ENCODE measurements around the gene ANTXR1.

ANTXR1 gene

DNA sequence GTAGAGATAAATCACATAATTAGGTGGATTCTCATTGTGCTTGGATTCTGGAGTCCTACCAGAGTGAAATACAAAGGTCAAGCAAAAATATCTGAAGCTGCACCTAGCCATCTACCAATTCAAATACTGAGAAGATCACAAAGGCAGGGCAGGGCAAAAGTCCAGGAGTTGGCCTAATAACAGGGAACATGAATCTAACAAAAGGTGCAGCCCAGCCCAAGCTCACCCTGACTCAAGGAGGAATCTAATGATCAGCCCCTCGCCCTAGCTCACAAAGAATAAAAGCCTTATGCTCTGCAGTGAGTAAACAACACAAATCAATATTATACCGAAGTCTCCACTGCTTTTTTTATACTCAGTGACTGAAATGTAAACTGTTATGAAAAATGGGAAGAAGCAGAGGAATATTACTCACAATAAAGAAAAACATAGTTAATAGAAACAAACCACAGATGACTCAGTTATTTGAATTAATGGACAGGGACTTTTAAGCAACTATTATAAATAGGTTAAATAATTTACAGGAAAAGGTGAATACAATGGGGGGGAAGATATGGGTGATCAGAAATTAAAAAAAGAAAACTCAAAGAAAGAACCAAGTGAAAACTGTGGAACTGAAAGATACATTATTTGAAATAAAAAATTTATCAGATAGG, 49.5 kb downstream of the ANTXR1 start:
- H3K4me1 ChIP-seq (ENCODE audit: insufficient read depth, low read length): no peaks in the 10 kb centered on the region
- no peaks in the 10 kb centered on the region for H3K9me3 ChIP-seq (ENCODE audit: insufficient read depth, low read depth, low read length)
- H3K36me3 ChIP-seq (ENCODE audit: insufficient read depth, low read depth, low read length): peaks cover 4% of the 10 kb centered on the region; the same call in 1 of the 2 replicates
- H3K27me3 ChIP-seq (ENCODE audit: insufficient read depth, low read length): no peaks in the 10 kb centered on the region
- no peak overlapping the region for H3K4me3 ChIP-seq (ENCODE audit: low read length)
- H3K9ac ChIP-seq (ENCODE audit: low read depth, low read length): no peak overlapping the region
- no peak overlapping the region for H3K27ac ChIP-seq (ENCODE audit: low read length)

DNA sequence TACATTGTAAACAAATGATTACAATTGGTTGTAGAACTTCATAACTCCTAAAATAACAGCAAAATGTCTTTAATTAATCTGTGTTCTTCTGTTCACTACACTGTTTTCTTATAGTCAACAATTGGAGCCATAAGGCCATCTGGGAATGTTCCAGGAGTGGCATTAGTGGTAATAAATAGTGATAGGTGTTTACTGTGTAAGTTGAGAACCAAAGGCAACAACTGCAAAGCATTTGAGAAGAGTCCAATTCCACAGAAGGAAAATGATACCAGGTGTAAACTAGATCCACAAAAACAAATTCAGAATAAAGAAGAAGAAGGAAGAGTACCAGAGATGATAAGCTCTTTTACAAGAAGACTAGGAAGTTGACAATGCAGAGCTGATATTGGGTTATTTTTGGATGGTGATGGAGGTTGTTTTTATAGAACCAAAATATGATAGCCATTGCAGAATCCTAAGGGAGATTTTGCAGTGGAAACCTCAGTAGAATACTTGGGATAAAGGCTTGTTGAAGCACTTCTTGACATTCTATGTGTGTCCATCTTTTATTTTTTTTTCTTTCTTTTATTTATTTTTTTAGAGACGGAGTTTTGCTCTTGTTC, 52.9 kb downstream of the ANTXR1 start:
- Histone ChIP-seq H3K9me3 (ENCODE audit: insufficient read depth, low read depth, low read length) (no peaks in the 10 kb centered on the region), H3K36me3 (ENCODE audit: insufficient read depth, low read depth, low read length) (peaks cover 8% of the 10 kb centered on the region; the same call in 1 of the 2 replicates), H3K9ac (ENCODE audit: low read depth, low read length) (no peak overlapping the region), H3K27me3 (ENCODE audit: insufficient read depth, low read length) (no peaks in the 10 kb centered on the region), H3K27ac (ENCODE audit: low read length) (no peak overlapping the region), H3K4me1 (ENCODE audit: insufficient read depth, low read length) (no peaks in the 10 kb centered on the region), H3K4me3 (ENCODE audit: low read length) (no peak overlapping the region)

DNA sequence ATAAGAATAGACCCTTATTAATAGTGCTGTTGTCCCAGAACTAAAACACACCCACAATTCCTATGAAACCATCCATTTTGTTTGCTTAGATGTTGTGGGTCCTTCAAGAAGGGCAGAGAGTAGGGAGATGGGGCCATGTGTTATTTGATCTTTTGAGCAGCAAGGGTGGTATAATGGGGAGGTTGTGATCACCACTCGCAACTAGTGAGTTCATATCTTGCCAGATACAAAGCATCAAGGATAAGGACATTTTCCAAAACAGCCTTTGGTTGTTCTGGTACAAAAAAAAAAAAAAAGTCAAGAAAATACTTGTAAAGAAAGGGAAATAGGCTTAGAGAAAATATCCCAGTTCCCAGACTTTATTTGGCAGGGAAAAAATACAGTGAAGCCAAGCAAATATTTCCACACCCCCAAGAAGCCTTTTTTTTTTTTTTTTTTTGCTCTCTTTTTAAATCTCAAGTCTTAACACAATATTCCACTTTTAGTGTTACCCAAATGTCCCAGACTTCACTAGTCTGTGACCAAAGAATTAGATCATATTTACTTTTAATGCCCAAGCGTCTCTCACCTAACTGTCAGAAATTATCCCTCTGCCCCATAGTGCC, 54.1 kb downstream of the ANTXR1 start:
- H3K9ac ChIP-seq (ENCODE audit: low read depth, low read length): no peak overlapping the region
- H3K36me3 ChIP-seq (ENCODE audit: insufficient read depth, low read depth, low read length): peaks cover 17% of the 10 kb centered on the region
- H3K9me3 ChIP-seq (ENCODE audit: insufficient read depth, low read depth, low read length): no peaks in the 10 kb centered on the region
- no peaks in the 10 kb centered on the region for H3K4me1 ChIP-seq (ENCODE audit: insufficient read depth, low read length)
- H3K27ac ChIP-seq (ENCODE audit: low read length): no peak overlapping the region
- no peaks in the 10 kb centered on the region for H3K27me3 ChIP-seq (ENCODE audit: insufficient read depth, low read length)
- no peak overlapping the region for H3K4me3 ChIP-seq (ENCODE audit: low read length)

DNA sequence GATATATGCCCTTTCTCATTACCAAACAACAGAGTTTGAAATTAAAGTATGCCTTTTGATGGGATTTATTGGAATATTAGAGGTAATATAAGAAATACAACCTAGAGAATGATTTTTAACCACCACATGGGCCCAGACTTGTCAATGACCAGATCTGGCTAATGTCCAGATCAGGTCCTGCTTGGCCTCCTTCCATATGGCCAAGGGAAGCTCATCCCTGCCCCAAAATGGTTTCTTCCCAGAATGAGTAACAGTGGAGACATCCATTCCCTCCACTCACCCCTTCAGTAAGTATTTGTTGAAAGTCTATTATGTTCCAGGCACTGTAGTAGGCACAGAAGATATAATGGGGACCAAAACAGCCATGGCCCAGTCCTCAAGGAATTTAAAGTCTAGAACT, 54.9 kb downstream of the ANTXR1 start:
- no peak overlapping the region for H3K9ac ChIP-seq (ENCODE audit: low read depth, low read length)
- H3K4me1 ChIP-seq (ENCODE audit: insufficient read depth, low read length): no peaks in the 10 kb centered on the region
- no peaks in the 10 kb centered on the region for H3K27me3 ChIP-seq (ENCODE audit: insufficient read depth, low read length)
- no peaks in the 10 kb centered on the region for H3K9me3 ChIP-seq (ENCODE audit: insufficient read depth, low read depth, low read length)
- H3K27ac ChIP-seq (ENCODE audit: low read length): no peak overlapping the region
- peaks cover 24% of the 10 kb centered on the region for H3K36me3 ChIP-seq (ENCODE audit: insufficient read depth, low read depth, low read length)
- no peak overlapping the region for H3K4me3 ChIP-seq (ENCODE audit: low read length)

DNA sequence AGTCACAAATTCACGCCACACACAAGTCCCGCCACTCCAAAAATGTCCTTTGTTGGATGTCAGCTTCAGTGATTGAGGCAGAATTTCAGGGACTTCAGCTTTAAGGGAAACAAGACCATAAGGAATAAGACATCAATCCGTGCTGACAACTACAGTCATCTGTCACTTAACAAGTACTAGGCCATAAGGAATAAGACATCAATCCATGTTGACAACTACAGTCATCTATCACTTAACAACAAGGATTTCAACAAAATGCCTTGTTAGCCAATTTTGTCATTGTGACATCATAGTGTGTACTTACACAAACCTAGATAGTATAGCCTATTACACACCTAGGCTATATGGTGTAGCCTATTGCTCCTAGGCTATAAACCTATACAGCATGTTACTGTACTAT, 58.0 kb downstream of the ANTXR1 start:
- H3K9ac ChIP-seq (ENCODE audit: low read depth, low read length): no peak overlapping the region
- no peaks in the 10 kb centered on the region for H3K4me1 ChIP-seq (ENCODE audit: insufficient read depth, low read length)
- H3K27me3 ChIP-seq (ENCODE audit: insufficient read depth, low read length): no peaks in the 10 kb centered on the region
- no peaks in the 10 kb centered on the region for H3K9me3 ChIP-seq (ENCODE audit: insufficient read depth, low read depth, low read length)
- H3K4me3 ChIP-seq (ENCODE audit: low read length): no peak overlapping the region
- H3K36me3 ChIP-seq (ENCODE audit: insufficient read depth, low read depth, low read length): peaks cover 34% of the 10 kb centered on the region
- no peak overlapping the region for H3K27ac ChIP-seq (ENCODE audit: low read length)

DNA sequence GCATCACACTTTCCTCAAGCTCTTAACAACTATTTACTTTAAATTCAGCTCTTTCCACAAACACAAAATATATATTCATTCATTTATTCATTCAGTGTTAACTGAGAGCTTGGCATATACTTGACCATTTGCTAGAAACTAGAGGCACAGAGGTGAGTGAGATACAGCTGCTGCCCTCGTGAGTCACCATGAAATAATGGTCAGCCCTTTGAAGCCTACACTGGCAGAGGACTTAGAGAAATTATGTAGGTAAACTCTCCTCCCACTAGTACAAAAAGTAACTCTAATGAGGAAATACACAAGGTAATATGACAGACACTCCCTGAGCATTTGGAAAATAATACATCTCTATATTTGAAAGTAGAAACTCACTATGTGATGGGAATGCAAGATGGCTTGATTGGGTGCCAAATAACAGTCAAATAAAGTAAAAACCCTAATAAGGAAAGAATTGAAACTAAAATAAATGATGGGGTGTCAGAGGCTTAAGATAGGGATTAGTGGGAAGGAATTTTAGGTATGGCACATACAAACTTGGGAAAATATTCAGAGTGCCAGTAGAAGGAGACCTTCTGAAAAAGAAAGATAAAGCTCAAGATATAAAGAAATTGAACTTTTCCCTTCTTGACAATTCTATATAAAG, 61.1 kb downstream of the ANTXR1 start:
- H3K4me1 ChIP-seq (ENCODE audit: insufficient read depth, low read length): peaks cover 10% of the 10 kb centered on the region; the same call in 1 of the 2 replicates
- peaks cover 62% of the 10 kb centered on the region for H3K36me3 ChIP-seq (ENCODE audit: insufficient read depth, low read depth, low read length)
- H3K4me3 ChIP-seq (ENCODE audit: low read length): no peak overlapping the region
- no peaks in the 10 kb centered on the region for H3K27me3 ChIP-seq (ENCODE audit: insufficient read depth, low read length)
- H3K27ac ChIP-seq (ENCODE audit: low read length): no peak overlapping the region
- H3K9me3 ChIP-seq (ENCODE audit: insufficient read depth, low read depth, low read length): no peaks in the 10 kb centered on the region
- H3K9ac ChIP-seq (ENCODE audit: low read depth, low read length): no peak overlapping the region

DNA sequence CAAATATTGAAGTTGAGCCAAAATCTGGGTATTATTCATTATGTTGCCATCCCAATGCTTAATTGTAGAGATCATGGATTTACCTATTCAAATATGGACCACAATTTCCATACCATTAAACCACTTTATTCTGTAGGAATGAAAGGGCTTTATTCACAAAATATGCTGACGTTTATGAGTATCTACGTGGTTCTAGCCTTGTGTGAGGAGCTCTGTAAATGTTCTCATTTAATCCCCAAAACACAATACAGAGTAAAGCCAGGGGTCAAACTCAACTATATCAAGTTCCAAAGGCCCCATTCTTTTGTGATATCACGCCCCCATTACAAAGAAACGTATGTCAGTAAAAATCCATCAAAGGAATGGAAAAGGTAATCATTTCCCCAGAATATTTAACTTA, 61.9 kb downstream of the ANTXR1 start:
- Histone ChIP-seq H3K9ac (ENCODE audit: low read depth, low read length) (no peak overlapping the region), H3K36me3 (ENCODE audit: insufficient read depth, low read depth, low read length) (peaks cover 67% of the 10 kb centered on the region), H3K4me3 (ENCODE audit: low read length) (no peak overlapping the region), H3K9me3 (ENCODE audit: insufficient read depth, low read depth, low read length) (no peaks in the 10 kb centered on the region), H3K27me3 (ENCODE audit: insufficient read depth, low read length) (no peaks in the 10 kb centered on the region), H3K27ac (ENCODE audit: low read length) (no peak overlapping the region), H3K4me1 (ENCODE audit: insufficient read depth, low read length) (peaks cover 10% of the 10 kb centered on the region; the same call in 1 of the 2 replicates)

DNA sequence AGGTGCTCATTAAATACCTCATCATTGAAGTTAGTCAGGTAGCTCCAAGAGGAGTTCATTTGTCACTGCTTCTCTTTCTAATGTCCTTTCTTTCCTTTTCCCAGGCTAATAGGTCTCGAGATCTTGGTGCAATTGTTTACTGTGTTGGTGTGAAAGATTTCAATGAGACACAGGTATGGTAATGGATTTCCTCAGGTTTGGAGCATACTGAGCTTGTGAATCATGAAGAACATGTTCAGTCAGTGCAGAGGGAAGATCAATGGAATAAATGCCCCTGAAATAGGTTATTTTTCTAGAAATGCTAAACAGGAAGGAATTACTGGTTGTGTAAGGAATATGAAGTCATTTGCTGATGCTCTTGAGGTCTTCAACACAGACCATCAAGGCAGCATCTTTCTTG, 62.5 kb downstream of the ANTXR1 start:
- Histone ChIP-seq H3K36me3 (ENCODE audit: insufficient read depth, low read depth, low read length) (peaks cover 68% of the 10 kb centered on the region), H3K4me3 (ENCODE audit: low read length) (no peak overlapping the region), H3K9ac (ENCODE audit: low read depth, low read length) (no peak overlapping the region), H3K27ac (ENCODE audit: low read length) (no peak overlapping the region), H3K4me1 (ENCODE audit: insufficient read depth, low read length) (peaks cover 10% of the 10 kb centered on the region; the same call in 1 of the 2 replicates), H3K9me3 (ENCODE audit: insufficient read depth, low read depth, low read length) (no peaks in the 10 kb centered on the region), H3K27me3 (ENCODE audit: insufficient read depth, low read length) (no peaks in the 10 kb centered on the region)

DNA sequence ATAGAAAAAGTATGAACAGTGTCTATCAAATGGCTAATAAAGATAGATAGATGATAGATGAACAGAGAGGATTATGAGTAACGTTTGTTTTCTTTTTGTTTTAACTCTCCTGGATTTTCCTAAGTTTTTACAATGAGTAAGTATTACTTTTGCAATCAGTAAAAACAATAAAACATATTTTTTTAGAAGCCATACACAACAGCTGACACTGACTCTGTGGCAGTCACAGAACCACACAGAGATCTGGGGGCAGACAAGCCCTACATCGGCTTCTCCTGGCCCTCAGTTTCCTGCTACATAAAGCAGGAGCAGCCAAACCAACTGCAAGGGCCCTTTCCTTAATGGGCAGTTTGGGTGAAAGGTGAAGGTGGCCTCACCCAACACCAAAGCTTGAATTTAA, 63.6 kb downstream of the ANTXR1 start:
- Histone ChIP-seq H3K27me3 (ENCODE audit: insufficient read depth, low read length) (no peaks in the 10 kb centered on the region), H3K4me3 (ENCODE audit: low read length) (no peak overlapping the region), H3K9ac (ENCODE audit: low read depth, low read length) (no peak overlapping the region), H3K27ac (ENCODE audit: low read length) (no peak overlapping the region), H3K36me3 (ENCODE audit: insufficient read depth, low read depth, low read length) (peaks cover 68% of the 10 kb centered on the region), H3K4me1 (ENCODE audit: insufficient read depth, low read length) (peaks cover 10% of the 10 kb centered on the region; the same call in 1 of the 2 replicates), H3K9me3 (ENCODE audit: insufficient read depth, low read depth, low read length) (no peaks in the 10 kb centered on the region)

DNA sequence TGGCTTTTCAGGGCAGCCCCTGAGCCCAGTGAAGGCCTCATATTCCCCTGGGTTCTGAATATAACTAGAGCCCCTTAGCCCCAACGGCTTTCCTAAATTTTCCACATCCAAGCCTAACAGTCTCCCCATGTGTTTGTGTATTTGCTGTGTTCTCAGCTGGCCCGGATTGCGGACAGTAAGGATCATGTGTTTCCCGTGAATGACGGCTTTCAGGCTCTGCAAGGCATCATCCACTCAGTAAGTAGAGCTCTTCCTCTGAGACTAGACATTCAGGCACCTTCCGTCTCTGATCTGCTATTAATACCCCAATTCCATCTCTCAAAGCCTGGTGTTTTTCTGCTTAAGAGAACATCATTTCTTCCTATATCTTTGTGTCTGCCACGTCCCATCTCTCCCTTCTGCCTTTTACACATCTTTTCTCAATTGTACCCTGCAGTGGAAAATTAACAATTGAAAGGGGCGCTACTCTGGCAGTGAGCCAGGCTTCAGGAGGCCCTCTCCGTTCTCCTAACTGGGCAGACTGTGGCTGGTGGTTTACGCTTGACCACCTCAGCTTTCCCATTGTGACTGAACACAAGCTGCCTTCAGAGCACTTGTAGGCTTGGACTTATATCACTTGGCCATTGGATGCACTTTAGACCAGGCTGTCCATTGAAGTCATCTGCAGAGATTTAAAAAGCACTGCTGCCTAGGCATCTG, 64.4 kb downstream of the ANTXR1 start:
- Histone ChIP-seq H3K4me3 (ENCODE audit: low read length) (no peak overlapping the region), H3K4me1 (ENCODE audit: insufficient read depth, low read length) (peaks cover 10% of the 10 kb centered on the region; the same call in 1 of the 2 replicates), H3K9me3 (ENCODE audit: insufficient read depth, low read depth, low read length) (no peaks in the 10 kb centered on the region), H3K27ac (ENCODE audit: low read length) (no peak overlapping the region), H3K27me3 (ENCODE audit: insufficient read depth, low read length) (no peaks in the 10 kb centered on the region), H3K36me3 (ENCODE audit: insufficient read depth, low read depth, low read length) (peaks cover 71% of the 10 kb centered on the region), H3K9ac (ENCODE audit: low read depth, low read length) (no peak overlapping the region)

DNA sequence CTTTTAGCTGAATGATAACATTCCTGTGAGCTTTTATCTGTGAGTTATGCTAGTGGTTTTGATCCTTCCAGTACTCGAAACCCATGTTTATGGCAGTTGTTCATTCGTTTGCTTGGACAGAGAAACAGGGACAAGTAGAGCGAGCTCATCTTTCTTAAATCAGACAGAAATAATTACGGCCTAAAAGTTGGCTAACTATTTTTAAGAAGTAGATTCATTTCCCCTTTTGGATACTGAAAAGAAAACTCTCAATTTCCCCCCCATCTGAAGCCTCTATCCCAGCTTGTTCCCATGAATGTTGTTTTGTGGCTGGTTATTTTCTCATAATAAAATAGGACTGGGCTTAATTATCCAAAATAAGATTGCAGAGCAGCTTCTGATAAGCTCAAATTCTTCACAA, 67.1 kb downstream of the ANTXR1 start:
- H3K9ac ChIP-seq (ENCODE audit: low read depth, low read length): no peak overlapping the region
- H3K27ac ChIP-seq (ENCODE audit: low read length): no peak overlapping the region
- no peaks in the 10 kb centered on the region for H3K27me3 ChIP-seq (ENCODE audit: insufficient read depth, low read length)
- H3K4me3 ChIP-seq (ENCODE audit: low read length): no peak overlapping the region
- H3K9me3 ChIP-seq (ENCODE audit: insufficient read depth, low read depth, low read length): no peaks in the 10 kb centered on the region
- peaks cover 10% of the 10 kb centered on the region; the same call in 1 of the 2 replicates for H3K4me1 ChIP-seq (ENCODE audit: insufficient read depth, low read length)
- peaks cover 63% of the 10 kb centered on the region for H3K36me3 ChIP-seq (ENCODE audit: insufficient read depth, low read depth, low read length)
